GM12891 (cell line): ENCODE data around the gene KRTAP10-8.
"Not testable (repeated sequence)": the region's sequence is repeated elsewhere in the genome, so short reads cannot be mapped to it uniquely, and the experiment has no call there.

Experiments used
- DNase-seq: peaks from one replicate; pipeline ENCODE4 v3.0.0; 2011; ENCODE audit warnings: low spot score; ENCODE audit not compliant: insufficient read length
- FAIRE-seq: peaks from 2 replicates; lab custom pipeline; 2011; peaks lifted over from hg19 to GRCh38; lab: Jason Lieb, UNC
- PAX5 ChIP-seq: IDR thresholded peaks from 2 replicates; pipeline ENCODE4 v1.6.1; 2011; ENCODE audit warnings: low read length, moderate library complexity, mild to moderate bottlenecking; ENCODE audit not compliant: insufficient read depth, severe bottlenecking
- POLR2A ChIP-seq: IDR thresholded peaks from 2 replicates; pipeline ENCODE4 v1.6.1; 2011; ENCODE audit warnings: low read depth, low read length, control low read depth
- POLR2AphosphoS5 ChIP-seq: IDR thresholded peaks from 2 replicates; pipeline ENCODE4 v1.6.1; 2011; ENCODE audit warnings: low read depth, low read length, control low read depth
- POU2F2 ChIP-seq: IDR thresholded peaks from 2 replicates; pipeline ENCODE4 v1.6.1; 2011; ENCODE audit warnings: low read depth, mild to moderate bottlenecking, control low read depth, low read length, moderate library complexity
- SPI1 ChIP-seq: IDR thresholded peaks from 2 replicates; pipeline ENCODE4 v1.6.1; 2011; ENCODE audit warnings: low read depth, low read length, control low read depth
- TAF1 ChIP-seq: IDR thresholded peaks from 2 replicates; pipeline ENCODE4 v1.6.1; 2011; ENCODE audit warnings: low read depth, low read length, control low read depth

Gene KRTAP10-8

GRCh38 chr21:44592446-44593311, 19.2 kb upstream of the KRTAP10-8 start, which contains the start of gene KRTAP10-6:
TSS of gene KRTAP10-6 (minus strand) at chr21:44592505. CDS start at chr21:44592484, 21 bp downstream.
- no peak for FAIRE-seq
- no peak for DNase-seq
- no peak for TF ChIP-seq SPI1
- no peak for TF ChIP-seq POU2F2
- no peak for TF ChIP-seq PAX5
- no peak for TF ChIP-seq POLR2A
- TF ChIP-seq TAF1: no peak
- TF ChIP-seq POLR2AphosphoS5: no peak

GRCh38 chr21:44593598-44594405, 18.1 kb upstream of the KRTAP10-8 start:
- FAIRE-seq: no peak
- no peak for DNase-seq
- no peak for TF ChIP-seq POLR2AphosphoS5

GRCh38 chr21:44594406-44594916, 17.4 kb upstream of the KRTAP10-8 start:
- TF ChIP-seq SPI1: no peak
- TF ChIP-seq TAF1: no peak
- TF ChIP-seq POLR2AphosphoS5: no peak
- TF ChIP-seq POU2F2: no peak
- no peak for TF ChIP-seq POLR2A
- no peak for TF ChIP-seq PAX5
- FAIRE-seq (no peak), DNase-seq (no peak)

- FAIRE-seq (no peak), DNase-seq (no peak)
- TF ChIP-seq POLR2AphosphoS5 (no peak), TAF1 (no peak), POU2F2 (no peak), POLR2A (no peak), PAX5 (no peak), SPI1 (no peak)
Observed at GRCh38 chr21:44595524-44595923, 16.4 kb upstream of the KRTAP10-8 start.

GRCh38 chr21:44596068-44596725, 15.7 kb upstream of the KRTAP10-8 start:
- FAIRE-seq: no peak
- no peak for DNase-seq
- TF ChIP-seq POLR2AphosphoS5: no peak
- no peak for TF ChIP-seq PAX5
- TF ChIP-seq POU2F2: no peak
- no peak for TF ChIP-seq SPI1
- TF ChIP-seq TAF1: no peak
- no peak for TF ChIP-seq POLR2A

- FAIRE-seq (no peak), DNase-seq (no peak)
- TF ChIP-seq TAF1 (no peak), POLR2AphosphoS5 (no peak), PAX5 (no peak), SPI1 (no peak), POU2F2 (no peak), POLR2A (no peak)
Observed at GRCh38 chr21:44598061-44598460, 13.8 kb upstream of the KRTAP10-8 start.

- no peak for DNase-seq
- TF ChIP-seq POU2F2: no peak
- TF ChIP-seq TAF1: no peak
- no peak for TF ChIP-seq POLR2A
- no peak for TF ChIP-seq POLR2AphosphoS5
- no peak for TF ChIP-seq SPI1
- TF ChIP-seq PAX5: no peak
- no peak for FAIRE-seq
Observed at GRCh38 chr21:44599264-44600029, 12.4 kb upstream of the KRTAP10-8 start.

- DNase-seq, FAIRE-seq: not testable (repeated sequence)
Observed at GRCh38 chr21:44600118-44600978, 11.5 kb upstream of the KRTAP10-8 start, which contains the start of gene KRTAP10-7. TSS of gene KRTAP10-7 (plus strand) at chr21:44600597. CDS start at chr21:44600622, 25 bp downstream.

GRCh38 chr21:44601091-44601490, 10.8 kb upstream of the KRTAP10-8 start:
- not testable (repeated sequence) for FAIRE-seq, DNase-seq
